Tibial artery (tissue), 4 donors: ENCODE data around the gene COLEC12.

Source experiments
- DNase-seq, 2 donors: peaks; one replicate each; pipeline ENCODE4 v3.0.0-alpha.2; 2019
- H3K27ac ChIP-seq, 2 donors: fragments of 200-600 bp; sonication (generic) in 1 of 2; 1 replicate in 1 of 2; 2 replicates in 1 of 2; pipeline ENCODE4 v1.5.1; 2018 to 2019; ENCODE audit warnings: mild to moderate bottlenecking in 1 of 2
- H3K27me3 ChIP-seq, 2 donors: fragments of 200-600 bp; sonication (generic) in 1 of 2; one replicate each; pipeline versions ENCODE4 v1.5.1 to v1.6.0; 2016 to 2019
- H3K36me3 ChIP-seq, 3 donors: fragments of 200-600 bp; sonication (generic) in 2 of 3; one replicate each; pipeline ENCODE4 v1.5.1; 2016 to 2019; ENCODE audit warnings: mild to moderate bottlenecking in 2 of 3
- H3K4me1 ChIP-seq, 4 donors: fragments of 200-600 bp; sonication (generic) in 2 of 4; 1 replicate in 3 of 4; 2 replicates in 1 of 4; pipeline ENCODE4 v1.5.1; 2016 to 2019
- H3K4me3 ChIP-seq, 2 donors: fragments of 200-600 bp; sonication (generic) in 1 of 2; 1 replicate in 1 of 2; 2 replicates in 1 of 2; pipeline ENCODE4 v1.5.1; 2018 to 2019; ENCODE audit warnings: mild to moderate bottlenecking in 2 of 2
- H3K9me3 ChIP-seq, 3 donors: fragments of 200-600 bp; sonication (generic) in 1 of 3; one replicate each; pipeline ENCODE4 v1.5.1; 2016 to 2019
- intact Hi-C: fragments of 100-400 bp; cut with DNase I; formaldehyde crosslinking; loops from one replicate; pipeline ENCODE4 v1.15.0; 2023; ENCODE audit warnings: low total_unique reads
- TF ChIP-seq, protein P1 (sequence below), 2 experiments: fragments of 200-600 bp in 1 of 2; fragments of 450-650 bp in 1 of 2; IDR thresholded peaks; one replicate each; pipeline ENCODE4 v1.5.1; 2017 to 2019; ENCODE audit warnings: antibody characterized with exemption in 2 of 2, mild to moderate bottlenecking in 1 of 2, moderate library complexity in 1 of 2

Gene COLEC12

DNA sequence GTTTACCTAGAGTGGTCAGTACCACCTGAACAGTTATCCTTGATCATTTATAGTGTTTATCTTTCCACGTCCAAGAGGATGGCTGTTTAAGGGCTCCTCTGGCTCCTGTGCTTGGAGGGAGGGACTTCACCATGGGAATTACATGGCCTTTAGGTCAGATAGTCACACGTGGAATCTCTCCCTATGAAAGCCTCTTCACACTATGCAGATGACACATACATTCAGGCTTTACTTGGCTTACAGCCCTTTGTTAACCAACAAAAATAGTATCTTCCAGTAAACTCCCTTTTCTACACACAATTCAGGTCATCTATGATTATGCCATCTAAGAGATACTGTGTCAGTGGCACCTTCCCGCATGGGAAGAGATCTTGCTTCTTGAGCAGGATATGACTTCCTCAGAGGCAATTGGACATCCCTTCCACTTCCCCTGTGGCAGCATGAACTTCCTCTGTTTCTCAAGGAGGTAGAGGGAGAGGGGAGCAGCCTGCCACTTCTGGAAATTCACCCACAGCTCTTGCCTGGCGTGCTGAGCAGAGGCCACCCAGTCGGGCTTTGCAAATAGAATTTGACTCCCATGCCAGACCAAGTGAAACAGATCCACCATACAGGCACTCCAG is 53.5 kb downstream of the COLEC12 start:
- Histone ChIP-seq H3K4me3 (no peak overlapping the region), H3K9me3 (peaks cover 3 to 21% (median 6%) of the 10 kb centered on the region in 3 donors), H3K27ac (no peak overlapping the region), H3K27me3 (no peaks in the 10 kb centered on the region), H3K4me1 (no peaks in the 10 kb centered on the region), H3K36me3 (no peaks in the 10 kb centered on the region)
- no peak for DNase-seq
- TF ChIP-seq, protein P1, sequence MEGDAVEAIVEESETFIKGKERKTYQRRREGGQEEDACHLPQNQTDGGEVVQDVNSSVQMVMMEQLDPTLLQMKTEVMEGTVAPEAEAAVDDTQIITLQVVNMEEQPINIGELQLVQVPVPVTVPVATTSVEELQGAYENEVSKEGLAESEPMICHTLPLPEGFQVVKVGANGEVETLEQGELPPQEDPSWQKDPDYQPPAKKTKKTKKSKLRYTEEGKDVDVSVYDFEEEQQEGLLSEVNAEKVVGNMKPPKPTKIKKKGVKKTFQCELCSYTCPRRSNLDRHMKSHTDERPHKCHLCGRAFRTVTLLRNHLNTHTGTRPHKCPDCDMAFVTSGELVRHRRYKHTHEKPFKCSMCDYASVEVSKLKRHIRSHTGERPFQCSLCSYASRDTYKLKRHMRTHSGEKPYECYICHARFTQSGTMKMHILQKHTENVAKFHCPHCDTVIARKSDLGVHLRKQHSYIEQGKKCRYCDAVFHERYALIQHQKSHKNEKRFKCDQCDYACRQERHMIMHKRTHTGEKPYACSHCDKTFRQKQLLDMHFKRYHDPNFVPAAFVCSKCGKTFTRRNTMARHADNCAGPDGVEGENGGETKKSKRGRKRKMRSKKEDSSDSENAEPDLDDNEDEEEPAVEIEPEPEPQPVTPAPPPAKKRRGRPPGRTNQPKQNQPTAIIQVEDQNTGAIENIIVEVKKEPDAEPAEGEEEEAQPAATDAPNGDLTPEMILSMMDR (IDR thresholded peaks at IDR 0.05): no peak
- intact Hi-C loops: no loop called here

DNA sequence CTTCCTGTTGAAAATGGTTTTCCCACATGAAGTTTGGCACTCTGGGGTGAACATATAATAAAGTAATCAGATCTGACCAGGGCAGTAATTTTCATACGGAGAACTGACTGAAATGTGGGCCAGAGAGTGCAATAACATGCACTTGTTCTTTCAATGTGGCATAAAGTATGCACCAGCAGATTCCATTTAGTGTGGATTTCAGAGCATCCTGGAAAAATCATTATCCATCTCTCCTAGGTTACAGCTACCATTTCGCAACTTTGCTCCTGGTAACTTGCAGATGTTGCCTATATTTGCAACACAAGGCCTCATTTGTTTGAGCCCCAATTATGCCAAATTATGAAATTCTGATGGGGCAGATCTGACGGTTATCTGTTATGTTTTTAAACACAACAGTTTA is 55.4 kb downstream of the COLEC12 start:
- TF ChIP-seq, protein P1 (IDR thresholded peaks at IDR 0.05): no peak
- Histone ChIP-seq H3K36me3 (no peaks in the 10 kb centered on the region), H3K27me3 (no peaks in the 10 kb centered on the region), H3K9me3 (peaks cover 0 to under 1% (median 0%) of the 10 kb centered on the region in 3 donors), H3K4me1 (no peaks in the 10 kb centered on the region), H3K27ac (no peak overlapping the region), H3K4me3 (no peak overlapping the region)
- intact Hi-C loops: no loop called here
- DNase-seq: no peak

DNA sequence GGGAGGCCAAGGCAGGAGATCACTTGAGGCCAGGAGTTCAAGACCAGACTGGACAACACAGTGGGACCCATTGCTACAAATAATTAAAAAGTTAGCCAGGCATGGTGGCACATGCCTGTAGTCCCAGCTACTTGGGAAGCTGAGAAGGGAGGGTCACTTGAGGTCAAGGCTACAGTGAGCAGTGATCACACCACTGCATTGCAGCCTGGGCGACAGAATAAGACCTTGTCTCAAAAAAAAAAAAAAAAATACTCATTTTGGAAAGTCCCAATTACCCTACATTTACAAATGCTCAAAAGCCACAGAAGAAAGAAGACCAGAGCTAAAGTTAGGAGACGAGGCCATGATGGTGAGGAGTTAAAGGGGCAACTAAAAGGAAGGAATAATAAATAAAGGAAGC is 61.9 kb downstream of the COLEC12 start:
- intact Hi-C loops: no loop called here
- Histone ChIP-seq H3K27me3 (no peaks in the 10 kb centered on the region), H3K9me3 (no peaks in the 10 kb centered on the region), H3K36me3 (no peaks in the 10 kb centered on the region), H3K4me1 (no peaks in the 10 kb centered on the region), H3K27ac (no peak overlapping the region), H3K4me3 (no peak overlapping the region)
- DNase-seq: no peak
- TF ChIP-seq, protein P1 (IDR thresholded peaks at IDR 0.05): no peak

DNA sequence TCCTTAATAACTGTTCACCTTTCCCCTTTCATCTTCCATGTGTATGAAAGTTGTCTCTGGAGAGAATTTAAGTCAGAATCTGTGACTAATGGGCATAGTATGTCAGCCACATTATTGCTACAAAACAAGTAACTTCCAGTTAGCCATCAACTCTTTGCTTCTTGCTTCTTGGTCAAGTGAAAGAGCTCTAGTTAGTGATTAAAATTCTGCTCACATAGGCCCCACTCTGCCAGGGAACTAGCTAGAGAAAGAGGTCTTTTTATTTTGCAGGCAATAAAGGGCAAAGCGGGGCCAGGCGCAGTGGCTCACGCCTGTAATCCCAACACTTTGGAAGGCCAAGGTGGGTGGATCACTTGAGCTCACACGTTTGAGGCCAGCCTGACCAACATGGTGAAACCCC is 64.6 kb downstream of the COLEC12 start:
- no peaks in the 10 kb centered on the region for H3K9me3 ChIP-seq
- intact Hi-C loops: no loop called here
- no peak overlapping the region for H3K4me3 ChIP-seq
- H3K27ac ChIP-seq: no peak overlapping the region
- H3K4me1 ChIP-seq: no peaks in the 10 kb centered on the region
- TF ChIP-seq, protein P1 (IDR thresholded peaks at IDR 0.05): no peak
- DNase-seq: no peak
- H3K36me3 ChIP-seq: no peaks in the 10 kb centered on the region
- H3K27me3 ChIP-seq: no peaks in the 10 kb centered on the region

DNA sequence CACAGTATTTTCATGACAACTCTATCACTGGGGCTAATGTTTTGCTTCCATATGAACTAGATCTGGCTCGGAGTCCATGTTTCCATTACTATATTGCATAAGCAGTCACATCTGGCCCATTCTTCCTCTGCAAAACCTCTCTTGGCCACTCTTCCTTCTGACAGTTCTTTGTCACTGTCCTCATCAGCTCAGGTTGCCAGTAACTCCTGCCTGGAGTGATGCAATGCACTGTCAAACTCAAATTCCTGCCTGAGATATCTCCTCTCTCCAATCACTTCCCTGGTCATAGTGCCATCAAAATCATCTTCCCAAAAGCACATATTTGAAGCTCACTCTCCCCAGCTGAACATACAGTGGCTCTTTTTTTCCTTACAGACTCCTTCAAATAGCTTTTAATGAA is 66.1 kb downstream of the COLEC12 start:
- TF ChIP-seq, protein P1 (IDR thresholded peaks at IDR 0.05): no peak
- no peak for DNase-seq

DNA sequence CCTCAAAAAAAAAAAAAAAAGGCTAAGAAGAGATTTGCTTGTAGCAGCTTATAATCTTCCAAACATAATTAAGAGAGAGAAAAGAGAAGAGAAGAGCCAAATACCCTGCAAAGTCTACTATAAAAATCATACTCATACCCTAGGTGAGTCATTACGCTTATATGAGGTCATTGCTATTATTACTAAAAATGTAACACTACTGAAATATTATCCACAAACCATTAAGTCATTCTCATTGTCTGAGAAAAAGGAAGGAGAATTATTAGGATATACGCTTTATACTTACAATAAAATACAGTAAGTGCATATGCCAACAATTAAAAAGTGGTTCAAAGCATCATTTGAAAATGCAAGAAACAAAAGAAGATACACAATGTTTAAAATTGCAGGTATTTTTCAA is 66.5 kb downstream of the COLEC12 start:
- Histone ChIP-seq H3K27ac (no peak overlapping the region), H3K9me3 (no peaks in the 10 kb centered on the region), H3K27me3 (no peaks in the 10 kb centered on the region), H3K4me1 (no peaks in the 10 kb centered on the region), H3K36me3 (no peaks in the 10 kb centered on the region), H3K4me3 (no peak overlapping the region)
- intact Hi-C loops: no loop called here
- TF ChIP-seq, protein P1 (IDR thresholded peaks at IDR 0.05): no peak
- no peak for DNase-seq

More for the DNA sequence above, 66.1 kb downstream of the COLEC12 start:
- no peak overlapping the region for H3K4me3 ChIP-seq
- H3K36me3 ChIP-seq: no peaks in the 10 kb centered on the region
- intact Hi-C loops: no loop called here
- no peaks in the 10 kb centered on the region for H3K9me3 ChIP-seq
- no peaks in the 10 kb centered on the region for H3K4me1 ChIP-seq
- no peak overlapping the region for H3K27ac ChIP-seq
- no peaks in the 10 kb centered on the region for H3K27me3 ChIP-seq
